GM18502 (cell line): ENCODE data around the gene ACOT11.

Experiments
- ATAC-seq: cut with Tn5 transposase; IDR thresholded peaks from one replicate; pipeline ENCODE4 v1.9.1; 2021; ENCODE audit warnings: mild to moderate bottlenecking; ENCODE audit not compliant: unreplicated experiment, poor library complexity

The ACOT11 gene

DNA sequence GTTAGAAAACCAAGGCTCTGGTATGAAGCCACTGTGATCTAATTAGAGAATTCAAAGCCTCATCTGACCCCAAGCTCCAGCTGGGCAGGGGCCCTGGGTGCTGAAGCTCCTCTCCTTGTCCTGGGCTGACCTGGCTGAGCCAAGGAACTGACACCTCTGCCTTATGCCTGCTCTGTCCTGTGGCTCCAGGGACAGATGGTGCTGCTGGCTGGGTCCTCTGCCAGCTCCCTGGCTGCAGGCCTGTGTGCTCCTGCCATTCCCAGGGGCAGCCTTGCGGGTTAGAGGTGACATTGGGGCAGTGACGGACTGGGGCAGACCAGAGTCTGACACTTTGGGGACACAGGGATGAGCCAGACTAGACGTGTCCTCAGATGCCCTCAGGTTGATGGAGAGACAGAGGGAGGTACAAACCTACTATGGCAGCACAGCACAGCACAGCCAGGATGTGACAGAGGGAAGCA lies 11.8 kb downstream of the ACOT11 start:
- no peak for ATAC-seq

DNA sequence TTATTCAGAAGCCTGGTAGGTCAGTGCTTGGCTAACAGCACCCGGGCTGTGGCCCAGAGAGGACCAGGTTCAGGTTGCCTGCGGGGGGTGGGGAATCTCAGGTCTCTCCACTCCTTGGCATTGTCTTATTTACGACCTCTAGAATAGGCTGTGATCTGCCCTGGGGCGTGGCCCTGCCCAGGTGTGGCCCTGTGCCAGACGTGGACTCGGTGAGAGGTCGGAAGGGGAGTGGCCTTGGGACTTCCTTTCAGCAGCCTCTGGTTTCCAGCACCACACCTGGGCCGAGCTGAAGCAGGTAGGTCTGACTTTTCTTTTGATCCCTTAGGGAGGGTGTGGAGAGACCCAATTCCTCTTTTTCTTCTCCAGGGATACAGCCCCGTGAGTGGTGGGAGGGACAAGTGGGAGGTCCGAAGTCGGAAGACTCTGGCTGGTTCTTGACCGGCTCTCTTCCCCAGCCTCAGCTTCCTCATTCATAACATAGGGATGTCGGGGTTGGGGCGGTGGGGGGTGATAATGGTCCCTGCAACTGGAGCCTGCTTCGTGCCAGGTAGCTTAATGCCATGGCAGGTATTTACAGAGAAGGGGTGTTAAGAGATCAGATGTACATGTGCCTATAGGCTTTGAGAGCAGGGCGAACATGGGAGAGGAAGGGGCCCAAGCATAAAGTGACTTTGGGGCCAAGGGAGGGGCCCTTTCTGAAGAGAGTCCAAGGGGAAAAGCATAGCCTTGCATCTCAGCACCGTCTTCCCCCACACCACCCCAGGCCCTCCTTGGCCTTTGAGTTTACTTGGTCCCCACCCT lies 16.5 kb downstream of the ACOT11 start:
- ATAC-seq, result no peak

DNA sequence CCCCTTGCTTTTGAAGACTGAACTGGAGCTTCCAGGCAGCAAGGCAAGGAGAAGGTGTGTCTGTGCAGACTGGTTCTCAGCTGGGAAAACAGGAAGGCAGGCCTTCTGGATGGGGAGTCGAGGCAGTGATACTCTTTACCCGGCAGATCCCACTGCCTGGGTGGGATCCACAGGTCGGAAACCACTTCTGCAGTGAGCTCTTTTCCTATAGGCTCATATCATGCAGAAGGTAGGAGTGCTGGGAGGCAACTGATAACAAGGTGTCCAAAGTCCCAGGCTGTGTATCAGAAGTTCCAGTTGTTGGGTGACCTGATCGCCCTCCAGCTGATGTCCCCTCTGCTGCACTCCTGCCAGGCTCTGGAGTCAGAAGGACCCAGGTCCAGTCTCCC lies 17.1 kb downstream of the ACOT11 start:
- no peak for ATAC-seq

DNA sequence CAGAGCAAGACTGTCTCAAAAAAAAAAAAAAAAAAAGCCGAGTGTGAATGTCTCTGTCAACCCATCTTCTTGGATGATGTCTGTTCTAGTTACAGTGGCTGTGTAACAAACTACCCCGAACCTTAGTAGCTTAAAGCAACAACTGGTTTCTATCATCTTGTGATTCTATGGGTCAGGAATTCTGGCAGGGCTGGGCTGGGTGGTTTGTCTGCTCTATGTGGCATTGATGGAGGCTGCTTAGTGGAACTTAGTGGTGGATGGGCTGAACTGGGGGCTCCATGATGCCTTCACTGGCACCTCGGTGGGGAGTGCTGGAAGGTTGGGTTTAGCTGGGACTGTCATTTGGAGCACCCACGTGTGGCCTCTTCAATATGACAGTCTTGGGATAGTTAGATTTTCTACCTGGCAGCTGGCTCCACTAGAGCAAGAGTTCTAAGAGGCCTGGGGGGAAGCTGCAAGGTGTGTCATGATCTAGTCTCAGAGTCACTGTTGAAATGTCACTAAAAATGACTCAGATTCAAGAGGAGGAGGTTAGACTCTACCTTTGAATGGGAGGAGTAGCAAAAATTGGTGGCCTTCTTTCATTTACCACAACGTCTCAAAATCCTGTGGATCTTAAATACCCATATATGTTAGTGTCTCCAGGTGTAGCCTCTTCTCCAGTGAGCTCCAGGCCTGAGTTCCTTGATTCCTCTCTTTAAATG lies 18.6 kb downstream of the ACOT11 start:
- no peak for ATAC-seq

DNA sequence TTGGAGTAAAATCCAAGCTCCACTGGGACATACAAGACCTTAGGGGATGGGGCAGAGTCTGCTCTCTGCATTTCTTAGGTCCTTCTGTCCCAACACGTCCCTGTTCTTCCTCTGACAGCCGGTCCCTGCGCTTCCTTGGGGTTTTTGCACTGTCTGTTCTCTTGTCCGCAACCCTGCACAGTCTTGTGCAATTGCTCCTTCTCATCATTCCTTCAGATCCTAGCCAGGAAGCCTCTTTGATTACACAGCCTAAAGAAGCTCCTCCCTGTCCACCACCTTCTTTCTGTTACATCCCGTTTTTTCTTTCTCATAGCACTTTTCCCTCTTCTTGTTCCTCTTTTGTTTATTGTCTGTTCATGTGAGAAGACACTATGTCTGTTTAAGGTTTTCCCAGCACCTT lies 19.9 kb downstream of the ACOT11 start:
- ATAC-seq, result no peak

DNA sequence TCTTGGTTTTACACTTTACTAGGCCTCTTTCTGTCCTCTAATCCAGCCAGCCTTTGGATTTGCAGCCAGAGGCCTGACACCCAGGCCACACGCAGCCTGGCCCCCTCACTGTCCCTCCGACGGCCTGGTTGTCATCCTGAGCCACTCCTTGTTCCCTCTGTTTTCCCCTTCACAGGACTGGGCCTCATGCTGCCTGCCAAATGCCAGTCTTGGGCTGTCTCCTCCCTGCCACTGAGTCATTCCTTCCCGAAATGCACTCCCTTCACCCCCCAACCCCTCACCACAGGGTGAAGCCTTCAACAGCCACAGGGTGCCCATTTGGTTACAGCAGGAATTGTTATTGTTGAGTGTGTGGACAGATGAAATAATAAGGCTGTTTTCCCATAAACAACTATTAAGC lies 21.3 kb downstream of the ACOT11 start:
- no peak for ATAC-seq

DNA sequence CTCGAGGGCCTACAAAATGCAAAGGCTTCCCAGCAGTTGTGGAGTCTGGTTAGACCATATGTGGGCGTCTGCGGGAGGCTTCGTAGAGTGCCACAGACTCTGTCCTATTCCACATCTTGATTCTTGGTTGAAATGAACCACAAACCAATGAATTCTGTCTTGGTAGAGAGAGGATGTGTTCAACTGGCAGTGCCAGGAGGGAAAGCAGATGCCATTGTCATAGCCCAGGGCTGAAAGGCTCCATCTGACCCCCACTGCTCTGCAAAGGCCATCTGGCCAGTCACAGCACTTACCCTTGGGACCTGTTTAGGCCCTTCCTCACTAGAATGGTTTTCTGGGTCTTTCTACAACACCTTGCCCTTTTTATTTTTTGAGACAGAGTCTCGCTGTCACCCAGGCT lies 22.1 kb downstream of the ACOT11 start:
- no peak for ATAC-seq

DNA sequence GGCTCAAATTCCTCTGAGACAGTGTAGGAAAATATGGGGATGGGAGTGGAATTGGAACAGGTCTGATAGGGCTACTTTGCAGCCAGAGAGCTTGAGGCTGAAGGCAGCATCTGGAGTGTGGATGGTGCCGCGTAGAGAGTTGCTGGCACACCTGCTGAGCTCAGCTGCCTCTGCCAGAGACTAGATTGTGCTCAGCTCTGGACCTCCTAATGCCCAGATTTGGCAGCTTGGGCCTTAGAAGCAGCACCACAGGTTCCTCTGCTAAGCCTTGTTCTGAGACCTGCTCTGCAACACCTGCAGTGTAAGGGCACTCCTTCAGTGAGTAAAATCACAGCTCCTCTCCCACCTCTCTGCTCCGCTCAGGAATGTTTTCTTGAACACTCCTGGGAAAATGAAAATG lies 23.3 kb downstream of the ACOT11 start:
- no peak for ATAC-seq

DNA sequence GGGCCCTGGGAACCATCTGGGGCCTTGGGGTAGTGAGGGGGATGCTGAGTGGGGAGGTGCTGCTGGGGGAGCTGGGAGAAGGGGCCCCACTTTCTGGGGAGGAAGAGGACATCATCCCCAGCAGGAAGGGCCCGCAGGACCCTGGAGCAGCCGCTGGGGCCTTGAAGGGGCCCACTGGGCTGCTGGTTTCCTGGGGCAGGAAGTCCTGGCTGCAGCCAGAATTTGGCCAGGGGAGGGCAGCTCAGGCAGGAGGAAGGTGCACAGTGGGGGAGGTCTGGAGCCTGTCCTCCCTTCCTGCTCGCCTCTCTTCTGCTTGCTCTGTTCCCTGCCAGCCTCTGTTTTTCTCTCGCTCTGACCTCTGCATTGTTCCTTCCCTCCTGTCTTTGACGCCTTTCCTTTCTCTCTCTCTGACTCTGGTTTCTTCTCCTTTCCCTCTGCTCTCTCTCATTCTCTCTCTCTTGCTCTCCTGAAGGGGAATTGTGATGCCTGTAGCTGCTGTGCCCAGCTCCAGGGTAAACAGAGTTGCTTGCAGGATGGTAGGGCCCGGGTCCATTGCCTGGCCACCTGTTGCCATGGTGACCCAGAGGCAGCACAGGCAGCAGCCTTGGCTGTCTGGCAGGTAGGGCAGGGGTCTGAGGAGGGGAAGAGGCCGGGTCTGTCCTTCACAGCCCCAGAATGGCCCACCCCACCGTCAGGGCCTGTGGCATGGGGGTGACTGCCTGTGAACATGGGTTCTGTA lies 23.9 kb downstream of the ACOT11 start:
- no peak for ATAC-seq

DNA sequence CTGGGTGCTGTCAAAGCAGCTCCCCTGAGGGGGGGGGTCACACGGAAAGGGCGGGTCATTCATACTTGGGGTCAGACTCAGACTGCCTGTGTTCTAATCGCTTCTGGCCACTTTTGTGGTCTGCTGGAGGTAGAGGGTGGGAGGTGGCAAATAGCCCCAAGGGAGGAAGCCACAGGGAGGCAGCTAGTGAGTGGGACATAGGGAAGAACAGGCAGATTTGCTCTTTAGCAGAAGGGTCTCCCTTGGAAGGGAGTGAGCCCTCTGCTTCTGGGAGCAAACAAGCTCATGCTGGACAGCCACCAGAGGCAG lies 24.5 kb downstream of the ACOT11 start:
- no peak for ATAC-seq

DNA sequence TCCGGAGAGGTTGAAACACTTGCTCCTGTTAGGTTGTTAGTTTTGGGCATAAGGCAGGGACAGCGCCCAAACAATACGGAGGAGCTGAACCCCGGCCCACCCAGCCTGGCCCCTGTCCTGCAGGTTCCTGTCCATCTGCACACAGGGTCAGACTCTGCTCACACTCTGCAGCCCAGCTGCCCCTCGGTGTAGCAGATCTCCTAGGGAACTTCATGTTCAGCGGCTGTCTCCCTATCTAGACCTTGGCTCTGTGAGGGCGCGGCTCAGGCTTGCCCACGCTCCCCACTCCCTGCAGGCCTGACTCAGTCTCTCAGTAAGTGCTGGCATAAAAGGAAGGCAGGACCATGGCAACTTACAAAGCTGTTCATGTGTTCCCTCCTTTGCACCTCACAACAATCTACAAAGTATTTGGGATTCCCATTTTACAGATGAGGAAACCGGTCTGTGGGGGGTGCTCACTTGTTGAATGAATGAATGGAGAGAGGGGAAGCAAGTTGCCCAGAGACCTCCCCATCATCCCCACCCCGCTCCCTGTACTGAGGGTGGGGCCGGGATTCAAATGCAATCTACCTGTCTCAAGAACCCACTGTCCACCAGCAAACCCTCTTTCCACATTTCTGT lies 26.2 kb downstream of the ACOT11 start:
- no peak for ATAC-seq

DNA sequence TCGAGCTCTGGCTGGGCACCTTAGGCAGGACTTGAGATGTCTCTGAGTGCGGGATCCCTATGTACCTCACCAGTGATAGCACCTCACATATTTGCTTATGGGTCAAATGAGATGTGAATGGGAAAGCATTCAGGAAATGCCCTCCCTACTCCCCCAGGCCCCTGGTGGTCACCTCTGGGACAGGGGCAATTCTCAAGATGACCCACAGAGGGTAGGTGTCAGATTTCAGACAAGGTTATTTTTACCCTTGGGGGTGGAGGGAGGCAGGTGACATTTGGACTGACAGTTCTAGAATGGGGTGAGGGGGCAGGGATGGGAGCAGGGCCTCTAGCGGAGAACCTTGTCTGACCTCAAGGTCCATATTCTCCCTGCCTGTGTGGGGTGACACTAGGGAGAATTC lies 27.1 kb downstream of the ACOT11 start:
- no peak for ATAC-seq

DNA sequence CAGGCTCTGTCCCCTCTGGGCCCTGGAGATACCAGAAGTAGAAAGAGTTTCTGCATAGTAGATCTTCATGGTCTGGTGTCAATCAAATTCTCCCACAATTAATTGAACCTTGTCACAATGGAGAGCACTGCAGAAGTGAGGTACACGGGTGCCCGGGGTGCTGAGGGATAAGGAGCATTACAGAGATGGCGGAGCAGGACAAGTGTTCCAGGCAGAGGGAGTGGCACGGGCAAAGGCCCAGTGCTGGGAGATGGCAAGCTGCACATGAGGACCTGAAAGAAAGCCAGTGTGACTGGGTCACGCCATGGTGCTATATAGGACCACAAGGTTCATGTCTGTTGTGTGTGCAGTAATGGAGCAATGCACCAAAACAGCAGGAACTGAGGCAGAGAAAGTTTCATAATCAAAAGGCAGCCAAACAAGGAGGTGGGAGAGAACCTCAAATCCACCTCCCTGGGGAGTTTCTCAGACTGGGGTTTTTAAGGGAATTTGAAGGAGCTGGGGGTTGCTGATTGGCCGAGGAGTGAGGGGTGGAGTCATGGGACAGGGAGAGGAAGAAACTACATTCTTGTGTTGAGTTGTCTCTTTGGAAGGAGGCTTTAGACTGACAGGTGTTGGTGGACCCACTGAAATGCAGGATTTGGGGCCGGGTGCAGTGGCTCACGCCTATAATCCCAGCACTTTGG lies 27.7 kb downstream of the ACOT11 start:
- no peak for ATAC-seq

DNA sequence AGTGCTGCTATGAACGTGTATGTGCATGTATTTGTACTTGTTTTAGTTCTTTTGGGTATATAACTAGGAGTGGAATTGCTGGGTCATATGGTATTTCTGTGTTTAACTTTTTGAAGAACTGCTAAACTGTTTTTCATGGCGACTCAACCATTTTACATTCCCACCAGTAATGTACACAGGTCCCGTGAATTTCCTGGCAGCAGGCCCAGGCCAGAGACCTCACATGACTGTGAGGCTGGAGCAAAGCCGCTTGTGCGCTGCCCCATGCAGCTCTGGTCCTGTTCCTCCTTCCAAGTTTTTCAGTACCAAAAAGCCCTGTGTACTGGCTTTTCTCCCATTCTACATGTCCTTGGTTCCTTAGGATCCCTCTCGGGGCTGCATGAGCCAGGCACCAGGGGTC lies 29.6 kb downstream of the ACOT11 start:
- ATAC-seq, result no peak

DNA sequence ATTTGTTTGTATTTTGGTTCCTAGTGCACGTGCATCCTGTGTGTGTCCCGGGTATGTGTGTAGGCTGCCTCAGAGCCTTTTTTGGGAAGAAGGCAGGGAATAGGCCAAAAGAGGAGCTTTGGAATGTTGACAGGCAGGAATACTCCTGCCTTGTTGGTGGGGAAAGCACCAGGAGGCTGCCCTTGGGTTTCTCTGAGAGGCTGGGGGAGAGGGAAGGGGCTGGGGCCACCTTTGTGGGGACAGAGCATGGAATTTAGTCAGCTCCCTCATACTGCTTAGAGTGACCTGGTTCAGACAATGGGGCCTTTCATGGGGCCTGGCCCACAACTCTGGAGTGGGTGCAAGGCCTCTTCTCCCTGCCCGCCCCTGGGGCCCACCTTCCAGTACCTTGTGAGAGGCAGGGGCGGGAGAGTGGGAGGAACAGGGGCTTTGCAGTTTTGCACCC lies 31.3 kb downstream of the ACOT11 start:
- ATAC-seq, result no peak

DNA sequence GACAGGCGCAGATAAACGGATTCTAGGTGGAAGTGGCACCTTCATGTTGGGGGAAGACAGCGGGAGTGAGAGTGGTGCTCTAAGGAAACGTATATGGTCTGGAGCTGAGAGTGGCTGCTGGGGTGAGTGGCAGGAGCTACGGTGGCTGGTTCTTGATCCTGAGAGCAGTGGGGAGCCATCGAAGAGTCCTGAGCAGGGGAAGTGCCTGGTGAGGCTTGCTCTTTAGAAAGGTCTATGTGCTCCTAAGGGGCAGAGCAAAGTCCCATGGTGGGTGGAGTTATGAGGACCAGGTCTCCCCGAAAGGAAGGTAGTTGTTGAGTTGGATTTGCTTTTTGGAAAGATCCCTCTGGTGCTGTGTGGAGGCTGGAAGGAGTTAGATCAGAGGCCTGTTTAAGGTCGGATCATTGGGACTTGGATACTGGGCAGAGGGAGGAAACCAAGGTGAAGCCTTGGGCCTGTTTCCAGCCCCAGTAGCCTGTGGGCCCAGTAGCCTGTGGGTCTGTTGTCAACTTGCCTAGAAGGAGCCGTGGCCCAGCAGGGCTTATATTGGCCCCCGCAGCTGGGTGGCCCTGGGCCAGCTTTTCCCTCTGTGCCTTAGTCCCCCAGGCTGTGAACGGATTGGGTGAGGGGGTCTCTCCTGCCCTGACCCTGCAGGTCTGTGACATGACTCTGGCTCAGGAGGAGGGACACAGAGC lies 33.0 kb downstream of the ACOT11 start:
- ATAC-seq, result no peak

DNA sequence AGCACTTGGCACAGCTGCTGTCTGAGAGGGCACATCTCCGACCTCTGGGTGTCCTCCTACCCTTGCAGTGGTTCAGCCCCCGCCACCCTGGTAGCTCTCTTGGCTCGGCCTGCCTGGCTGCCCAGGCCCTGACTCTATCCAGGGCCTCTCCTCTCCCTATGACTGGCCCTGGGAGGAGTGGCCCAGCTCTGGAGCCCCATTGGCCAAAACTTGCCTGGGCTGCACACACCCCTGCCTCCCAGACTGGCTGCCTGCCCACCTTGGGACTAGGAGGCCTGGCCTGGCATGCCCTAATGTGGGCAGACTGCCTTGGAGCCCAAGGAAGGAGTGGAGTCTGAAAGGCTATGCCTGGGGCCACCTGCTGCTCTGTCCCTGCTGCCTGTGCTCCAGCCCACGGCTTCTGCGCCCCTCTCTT lies 33.6 kb downstream of the ACOT11 start:
- ATAC-seq, result no peak

DNA sequence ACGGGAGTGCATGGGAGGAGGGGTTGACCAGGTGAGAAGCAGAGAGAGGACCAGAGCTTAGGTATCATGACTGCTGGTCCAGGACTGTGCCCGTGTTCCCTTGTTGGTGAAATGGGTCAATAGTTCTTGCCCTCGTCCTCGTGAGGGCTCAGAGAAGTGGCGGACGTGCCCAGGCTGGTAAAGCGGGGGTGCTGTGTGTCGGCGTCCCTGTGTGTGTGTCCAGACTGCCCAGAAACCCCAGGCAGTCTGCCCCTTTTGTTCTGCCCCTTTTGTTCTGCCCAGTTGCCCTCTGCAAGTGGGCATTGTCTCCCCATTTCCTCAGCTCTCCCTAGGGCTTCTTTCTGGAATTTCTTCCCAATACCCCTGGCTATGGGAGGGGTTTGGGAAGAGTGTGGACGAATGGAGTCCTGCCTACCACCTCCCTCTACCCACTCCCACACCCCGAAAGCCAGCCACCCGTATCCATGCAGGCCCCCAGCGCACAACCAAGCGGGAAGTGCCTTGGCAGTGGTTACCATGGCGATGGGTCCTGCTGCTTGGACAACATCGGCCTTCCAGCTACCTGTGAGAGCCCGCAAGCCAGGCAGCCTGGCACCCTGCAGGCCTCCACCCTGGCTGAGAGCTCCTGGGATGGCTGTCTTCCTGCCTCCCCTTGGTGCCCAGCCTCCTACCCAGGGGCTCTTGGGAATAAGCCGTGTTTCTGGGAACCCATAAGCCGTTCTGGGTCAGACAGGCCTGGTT lies 34.7 kb downstream of the ACOT11 start:
- no peak for ATAC-seq

DNA sequence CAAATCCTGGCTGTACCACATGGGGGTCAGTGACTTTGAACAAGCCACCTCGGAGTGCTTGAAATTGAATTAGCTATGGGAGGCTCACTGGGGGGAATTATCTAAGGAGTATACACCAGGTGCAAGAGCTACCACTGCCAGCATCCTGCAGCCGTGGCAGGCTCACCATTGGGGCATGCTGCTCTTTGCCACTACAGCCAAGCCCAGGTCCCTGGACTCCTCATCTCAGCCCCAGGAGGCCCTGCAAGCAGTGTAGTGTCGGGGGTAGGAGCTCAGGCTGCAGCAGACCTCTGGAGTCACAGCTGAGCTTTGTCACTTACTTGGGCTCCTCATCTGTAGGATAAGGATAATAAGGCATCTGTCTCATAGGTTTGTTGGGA lies 35.3 kb downstream of the ACOT11 start:
- ATAC-seq, result no peak
